Coronary artery (tissue), 2 donors: Measurements from ENCODE around the gene BRD9.
"Not testable (repeated sequence)": the region's sequence is repeated elsewhere in the genome, so short reads cannot be mapped to it uniquely, and the experiment has no call there.

Source experiments
- DNase-seq: peaks from one replicate; pipeline ENCODE4 v3.0.0-alpha.2; 2017; ENCODE audit warnings: low spot score
- H3K27ac ChIP-seq, 2 donors: fragments of 200-600 bp; sonication (generic); one replicate each; pipeline ENCODE4 v1.5.1; 2016 to 2019
- H3K4me3 ChIP-seq: fragments of 200-600 bp; sonication (generic); 2 replicates; pipeline ENCODE4 v1.5.1; 2016; ENCODE audit warnings: mild to moderate bottlenecking, moderate library complexity
- TF ChIP-seq, protein P1 (sequence below): fragments of 200-600 bp; sonication (generic); IDR thresholded peaks from one replicate; pipeline ENCODE4 v1.5.1; 2019; ENCODE audit warnings: antibody characterized with exemption

BRD9 gene

DNA sequence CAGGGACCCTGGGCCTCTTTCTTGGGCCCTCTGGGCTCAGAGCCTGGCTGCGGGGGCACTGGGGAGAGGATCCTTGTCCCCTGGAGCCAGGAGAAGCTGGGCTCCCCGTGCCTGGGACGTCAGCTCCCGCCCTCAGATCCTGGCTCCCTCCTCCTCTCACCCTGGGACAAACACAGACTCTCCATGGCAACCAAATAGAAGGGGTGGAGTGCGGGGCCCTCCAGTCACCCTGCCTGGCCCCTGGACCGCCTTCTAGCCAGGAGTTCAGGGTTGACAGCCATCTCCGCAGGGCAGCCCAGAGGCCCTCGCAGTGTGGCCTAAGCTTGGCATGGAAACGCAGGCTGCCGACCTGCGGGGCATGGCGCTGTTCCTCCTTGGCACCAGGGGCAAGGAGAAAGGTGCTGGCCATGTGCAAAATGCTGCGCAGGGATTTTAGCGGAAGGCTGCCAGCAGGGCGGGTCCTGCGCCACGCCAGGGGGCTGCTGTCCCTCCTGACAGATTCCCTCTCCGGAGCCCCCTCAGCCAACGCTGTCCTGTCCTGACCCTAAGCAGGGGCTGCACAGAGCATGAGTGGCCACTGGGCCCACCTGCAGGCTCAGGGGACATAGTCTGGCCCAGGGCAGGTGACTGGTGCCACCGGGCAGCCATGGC is 42.8 kb downstream of the BRD9 start:
- H3K27ac ChIP-seq = no peak overlapping the region
- TF ChIP-seq, protein P1, sequence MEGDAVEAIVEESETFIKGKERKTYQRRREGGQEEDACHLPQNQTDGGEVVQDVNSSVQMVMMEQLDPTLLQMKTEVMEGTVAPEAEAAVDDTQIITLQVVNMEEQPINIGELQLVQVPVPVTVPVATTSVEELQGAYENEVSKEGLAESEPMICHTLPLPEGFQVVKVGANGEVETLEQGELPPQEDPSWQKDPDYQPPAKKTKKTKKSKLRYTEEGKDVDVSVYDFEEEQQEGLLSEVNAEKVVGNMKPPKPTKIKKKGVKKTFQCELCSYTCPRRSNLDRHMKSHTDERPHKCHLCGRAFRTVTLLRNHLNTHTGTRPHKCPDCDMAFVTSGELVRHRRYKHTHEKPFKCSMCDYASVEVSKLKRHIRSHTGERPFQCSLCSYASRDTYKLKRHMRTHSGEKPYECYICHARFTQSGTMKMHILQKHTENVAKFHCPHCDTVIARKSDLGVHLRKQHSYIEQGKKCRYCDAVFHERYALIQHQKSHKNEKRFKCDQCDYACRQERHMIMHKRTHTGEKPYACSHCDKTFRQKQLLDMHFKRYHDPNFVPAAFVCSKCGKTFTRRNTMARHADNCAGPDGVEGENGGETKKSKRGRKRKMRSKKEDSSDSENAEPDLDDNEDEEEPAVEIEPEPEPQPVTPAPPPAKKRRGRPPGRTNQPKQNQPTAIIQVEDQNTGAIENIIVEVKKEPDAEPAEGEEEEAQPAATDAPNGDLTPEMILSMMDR = no peak
- no peak for DNase-seq
- no peak overlapping the region for H3K4me3 ChIP-seq

DNA sequence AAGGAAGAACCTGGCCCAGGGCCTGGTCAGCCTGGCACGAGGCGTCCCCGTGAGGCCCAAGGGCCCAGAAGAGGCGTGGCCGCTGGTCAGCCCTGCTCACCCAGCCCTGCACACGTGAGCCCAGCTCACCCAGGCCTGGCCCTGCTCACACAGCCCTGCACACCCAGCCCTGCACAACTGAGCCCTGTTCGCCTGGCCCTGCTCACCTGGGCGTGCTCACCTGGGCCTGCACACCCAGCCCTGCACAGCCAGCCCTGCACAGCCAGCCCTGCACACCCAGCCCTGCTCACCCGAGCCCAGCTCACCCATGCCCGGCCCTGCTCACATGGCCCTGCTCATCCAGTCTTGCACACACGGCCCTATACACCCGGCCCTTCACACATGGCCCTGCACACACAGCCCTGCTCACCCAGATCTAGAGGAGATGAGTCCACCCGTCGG is 43.9 kb downstream of the BRD9 start:
- Histone ChIP-seq H3K27ac (no peak overlapping the region), H3K4me3 (no peak overlapping the region)
- no peak for DNase-seq
- TF ChIP-seq, protein P1 = no peak

DNA sequence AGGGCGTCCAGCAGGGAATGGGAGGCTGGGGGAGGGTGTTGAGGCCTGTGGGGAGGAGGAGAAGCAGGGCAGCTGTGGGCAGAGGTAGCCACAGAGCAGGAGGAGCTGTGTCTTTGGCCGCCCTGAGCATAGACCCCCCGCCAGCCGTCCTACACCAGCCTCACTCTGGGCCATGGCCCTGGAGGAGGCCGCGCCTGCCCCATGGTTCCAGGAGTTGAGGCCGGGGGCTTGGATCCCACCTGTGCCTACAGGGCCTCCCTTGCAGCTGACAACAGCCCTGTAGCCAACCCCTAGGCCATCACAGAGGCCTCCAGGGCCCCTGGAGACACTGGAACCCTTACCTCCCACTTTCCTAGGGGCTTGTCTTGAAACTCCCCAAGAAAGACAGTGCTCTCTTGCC is 44.9 kb downstream of the BRD9 start:
- H3K4me3 ChIP-seq, H3K27ac ChIP-seq, DNase-seq: not testable (repeated sequence)

DNA sequence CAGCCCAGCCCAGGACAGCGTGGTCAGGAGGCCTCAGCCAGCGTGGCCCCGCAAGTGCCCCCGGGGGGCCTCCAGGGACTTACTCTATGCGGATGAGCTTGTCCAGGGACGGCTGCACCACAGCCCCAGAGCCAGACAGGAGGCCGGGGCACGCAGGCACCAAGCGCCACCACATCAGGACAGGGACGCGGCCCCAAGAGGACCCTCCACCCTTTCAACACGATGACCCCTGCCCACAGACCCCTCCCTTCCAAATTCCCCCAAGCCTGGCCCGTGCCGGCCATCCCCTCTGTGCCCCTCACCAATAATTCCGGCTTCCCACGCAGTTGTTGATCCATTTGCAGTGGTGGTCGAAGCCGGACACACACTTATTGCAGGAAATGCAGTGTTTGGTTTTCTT is 45.4 kb downstream of the BRD9 start:
- not testable (repeated sequence) for H3K4me3 ChIP-seq, H3K27ac ChIP-seq, DNase-seq

DNA sequence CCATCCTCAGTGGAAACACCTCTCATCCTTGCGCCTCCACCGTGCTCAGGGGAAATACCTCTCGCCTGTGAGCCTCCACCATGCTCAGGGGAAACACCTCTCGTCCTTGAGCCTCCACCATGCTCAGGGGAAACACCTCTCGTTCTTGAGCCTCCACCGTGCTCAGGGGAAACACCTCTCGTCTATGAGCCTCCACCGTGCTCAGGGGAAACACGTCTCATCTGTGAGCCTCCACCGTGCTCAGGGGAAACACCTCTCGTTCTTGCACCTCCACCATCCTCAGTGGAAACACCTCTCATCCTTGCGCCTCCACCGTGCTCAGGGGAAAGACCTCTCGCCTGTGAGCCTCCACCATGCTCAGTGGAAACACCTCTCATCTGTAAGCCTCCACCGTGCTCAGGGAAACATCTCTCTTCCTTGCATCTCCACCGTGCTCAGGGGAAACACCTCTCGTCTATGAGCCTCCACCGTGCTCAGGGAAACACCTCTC is 46.0 kb downstream of the BRD9 start:
- not testable (repeated sequence) for DNase-seq, H3K27ac ChIP-seq, H3K4me3 ChIP-seq

DNA sequence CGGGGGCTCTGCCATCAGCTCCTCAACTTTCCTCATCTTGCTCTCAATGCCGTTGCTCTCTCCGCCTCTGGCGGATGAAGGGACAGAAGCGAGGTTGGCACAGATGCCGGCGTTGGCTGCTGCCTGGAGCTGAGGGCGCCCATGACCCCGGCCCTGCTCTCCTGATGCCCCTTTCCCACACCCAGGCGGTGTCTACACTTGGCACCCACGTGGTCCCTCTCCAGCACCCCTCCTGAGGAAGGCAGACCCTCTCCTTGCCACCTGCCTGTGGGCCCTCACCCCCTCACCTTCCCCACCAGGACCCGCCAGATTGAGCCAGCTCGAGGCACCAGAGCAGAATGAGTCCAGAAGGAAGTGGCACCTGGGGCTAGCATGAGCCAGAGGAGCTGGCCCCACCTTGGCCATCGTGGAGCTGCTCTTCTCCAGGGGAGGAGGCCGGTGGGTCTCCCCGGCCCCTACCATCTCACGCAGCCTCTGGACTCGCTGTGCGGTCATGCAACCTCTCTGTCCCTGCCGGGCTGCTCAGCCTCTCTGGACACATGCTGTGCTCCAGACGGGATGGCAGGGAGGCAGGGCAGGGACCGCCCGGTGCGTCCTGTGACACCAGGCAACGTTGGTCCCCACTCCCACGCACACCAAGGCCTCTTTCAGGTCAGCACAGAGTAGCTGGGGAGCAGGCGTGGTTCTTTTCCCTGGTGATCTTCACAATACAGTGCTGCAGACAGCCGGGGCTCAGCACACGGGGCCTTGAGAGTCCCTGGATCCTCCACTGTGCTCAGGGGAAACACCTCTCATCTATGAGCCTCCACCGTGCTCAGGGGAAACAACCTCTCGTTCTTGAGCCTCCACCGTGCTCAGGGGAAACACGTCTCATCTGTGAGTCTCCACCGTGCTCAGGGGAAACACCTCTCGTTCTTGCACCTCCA is 46.7 kb downstream of the BRD9 start:
- H3K27ac ChIP-seq, DNase-seq, H3K4me3 ChIP-seq: not testable (repeated sequence)

DNA sequence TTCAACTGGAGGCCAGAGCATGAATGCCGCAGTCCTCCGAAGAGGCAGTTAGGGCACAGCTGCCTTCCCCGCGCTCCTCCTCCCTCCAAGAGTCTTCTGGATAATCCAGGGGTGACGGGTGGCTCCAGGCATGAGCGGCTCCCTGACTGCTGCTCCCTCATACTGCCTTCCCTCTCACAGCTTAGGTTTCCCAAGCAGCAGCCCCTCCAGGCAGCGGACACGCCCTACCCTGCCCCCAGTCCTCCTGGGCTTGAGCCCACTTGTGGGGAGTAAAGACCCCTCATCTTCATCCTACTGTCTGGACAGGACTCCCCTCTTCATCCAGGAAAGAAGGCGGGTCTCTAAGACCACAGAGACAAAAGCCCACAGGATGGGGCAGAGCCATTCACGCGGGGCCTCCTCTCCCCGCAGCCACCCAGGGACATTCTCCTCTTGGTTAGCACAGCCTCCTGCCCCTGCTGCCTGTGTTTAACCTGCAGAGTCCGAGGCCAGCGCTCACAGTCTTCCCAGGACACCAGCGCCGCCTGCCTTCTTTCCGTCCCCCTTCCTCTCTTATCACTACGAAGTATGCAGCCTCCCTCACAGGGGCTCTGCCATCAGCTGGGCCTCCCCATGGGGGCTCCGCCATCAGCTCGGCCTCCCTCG is 47.4 kb downstream of the BRD9 start:
- H3K27ac ChIP-seq, DNase-seq, H3K4me3 ChIP-seq: not testable (repeated sequence)

DNA sequence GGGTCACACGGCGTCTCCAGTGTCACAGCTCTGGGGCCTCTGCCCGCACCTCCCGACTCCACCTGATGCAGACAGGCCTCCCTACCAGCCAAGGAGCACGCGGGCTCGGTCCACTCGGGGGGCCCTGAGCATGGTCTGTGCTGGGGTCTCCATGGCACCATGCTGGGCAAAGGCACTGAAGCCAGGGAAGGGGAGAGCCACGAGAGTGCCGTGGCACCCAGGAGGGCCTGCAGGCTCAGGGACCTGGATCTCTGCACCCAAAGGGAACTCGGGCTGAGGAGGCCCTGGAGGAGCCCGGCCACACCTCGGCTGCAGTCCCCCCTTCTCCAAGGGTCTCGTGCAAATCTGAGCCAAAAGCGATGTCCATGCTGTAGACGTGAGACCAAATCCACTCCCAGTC is 48.2 kb downstream of the BRD9 start:
- DNase-seq, H3K4me3 ChIP-seq, H3K27ac ChIP-seq: not testable (repeated sequence)

DNA sequence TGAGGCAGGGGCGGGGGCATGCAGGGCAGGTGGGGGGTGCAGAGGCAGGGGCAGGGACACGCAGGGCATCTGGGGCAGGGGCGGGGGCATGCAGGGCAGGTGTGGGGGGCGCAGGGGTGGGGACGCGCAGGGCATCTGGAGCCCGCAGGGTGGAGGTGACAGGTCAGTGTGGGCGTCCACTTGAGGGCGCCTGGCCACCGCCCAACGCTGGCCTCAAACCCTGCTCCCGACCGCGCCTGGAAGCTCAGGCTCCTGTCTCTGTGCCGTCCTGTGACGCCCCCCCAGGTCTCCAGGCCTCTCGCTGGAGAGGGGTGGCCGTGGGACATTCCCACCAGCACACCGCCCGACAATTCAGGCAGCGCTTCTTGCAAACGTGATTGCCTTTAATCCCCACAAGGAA is 48.7 kb downstream of the BRD9 start:
- not testable (repeated sequence) for DNase-seq, H3K4me3 ChIP-seq, H3K27ac ChIP-seq

DNA sequence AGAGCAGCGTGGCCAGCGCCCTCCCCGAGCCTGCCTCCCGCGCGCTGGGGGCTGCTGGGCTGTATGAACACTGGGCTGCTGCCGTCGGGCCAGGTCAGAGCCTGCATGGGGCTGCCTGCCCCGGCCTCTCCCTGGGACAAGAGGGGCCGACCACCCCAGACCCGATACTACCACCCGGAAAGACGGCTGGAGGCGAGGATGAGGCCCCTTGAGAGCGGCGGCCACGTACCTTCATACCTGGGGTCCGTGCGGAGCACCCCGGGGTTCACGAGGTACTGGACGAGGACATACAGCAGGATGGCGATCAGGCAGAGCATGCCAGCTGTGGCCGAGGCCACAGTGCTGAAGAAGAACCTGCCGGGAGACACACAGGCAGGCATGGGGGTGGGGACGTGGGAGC is 49.2 kb downstream of the BRD9 start:
- not testable (repeated sequence) for H3K4me3 ChIP-seq, H3K27ac ChIP-seq, DNase-seq

DNA sequence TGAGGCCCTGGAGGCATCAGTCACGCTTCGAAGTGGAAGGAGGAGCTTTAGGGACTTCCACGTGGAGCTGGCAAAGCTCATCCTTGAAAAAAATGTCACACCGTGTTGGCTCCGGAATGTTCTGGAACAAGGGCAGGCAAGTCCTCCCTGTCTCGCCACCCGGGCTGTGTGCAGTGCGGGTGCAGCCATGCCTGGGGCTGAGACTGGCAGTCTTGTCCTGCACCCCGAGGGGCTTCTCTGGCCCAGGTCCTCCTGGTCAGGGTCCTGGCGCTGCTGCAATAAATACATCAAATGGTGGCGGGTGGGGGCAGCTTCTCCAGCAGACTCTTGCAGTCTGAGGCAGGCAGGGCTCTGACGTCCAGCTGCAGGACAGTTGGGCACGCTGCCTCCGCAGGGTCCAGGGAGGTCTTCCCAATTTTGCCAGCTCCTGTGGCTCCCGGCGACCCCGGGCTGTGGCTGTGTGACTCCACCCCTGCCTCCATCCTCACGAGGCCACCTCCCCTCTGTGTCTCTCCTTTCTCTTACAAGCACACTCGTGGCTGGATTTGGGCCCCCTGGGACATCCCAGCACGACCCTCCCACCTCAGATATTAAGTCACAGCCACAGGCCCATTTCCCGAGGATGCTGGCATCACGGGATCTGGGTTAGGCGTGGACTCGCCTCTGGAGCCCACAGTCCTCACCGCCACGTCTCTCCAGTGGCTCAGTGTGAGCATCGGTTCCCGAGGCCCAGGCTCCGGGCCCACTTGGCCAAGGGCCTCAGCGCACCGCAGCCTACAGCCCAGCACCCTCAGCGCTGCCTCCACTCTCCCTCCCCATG is 50.0 kb downstream of the BRD9 start:
- H3K4me3 ChIP-seq, DNase-seq, H3K27ac ChIP-seq: not testable (repeated sequence)

DNA sequence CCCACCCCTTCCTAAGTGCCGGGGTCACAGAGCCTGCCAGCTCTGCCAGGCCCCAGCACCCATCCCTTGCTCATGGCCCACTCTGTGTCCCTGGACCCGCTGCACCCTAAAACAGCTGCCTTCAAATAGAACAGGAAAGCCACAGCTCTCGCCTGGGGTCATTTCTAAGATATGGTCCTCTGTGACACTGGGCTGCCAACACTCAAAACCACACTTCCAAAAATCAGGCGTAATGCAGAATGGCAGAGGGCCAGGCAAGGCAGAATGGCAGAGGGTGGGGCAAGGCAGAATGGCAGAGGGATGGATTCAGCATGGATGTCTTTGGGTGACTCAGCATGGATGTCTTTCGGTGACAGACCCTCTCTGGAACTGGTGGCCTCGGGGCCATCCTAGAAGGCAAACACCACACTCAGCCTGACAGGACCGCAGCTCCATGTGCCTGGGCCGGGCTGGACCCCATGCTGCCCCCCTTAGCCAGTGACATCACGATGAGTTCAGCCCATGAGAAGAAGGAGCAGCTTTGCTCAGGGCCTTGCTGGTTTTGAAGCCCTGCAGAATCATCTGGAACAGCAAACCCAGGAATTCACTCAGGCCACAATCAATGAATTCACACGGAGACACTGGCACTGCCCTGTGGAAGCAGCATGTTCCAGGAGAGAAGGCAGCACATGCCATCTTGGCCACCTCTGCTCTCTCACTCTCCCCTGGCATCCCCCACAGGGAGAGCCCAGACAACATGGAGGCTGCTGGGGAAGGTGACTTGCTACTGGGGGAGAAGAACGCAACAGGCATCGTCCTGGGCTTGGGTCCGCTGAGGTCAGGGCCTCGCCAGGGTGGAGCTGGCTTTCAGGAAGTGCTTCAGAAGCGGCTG is 50.8 kb downstream of the BRD9 start:
- H3K27ac ChIP-seq, DNase-seq, H3K4me3 ChIP-seq: not testable (repeated sequence)

DNA sequence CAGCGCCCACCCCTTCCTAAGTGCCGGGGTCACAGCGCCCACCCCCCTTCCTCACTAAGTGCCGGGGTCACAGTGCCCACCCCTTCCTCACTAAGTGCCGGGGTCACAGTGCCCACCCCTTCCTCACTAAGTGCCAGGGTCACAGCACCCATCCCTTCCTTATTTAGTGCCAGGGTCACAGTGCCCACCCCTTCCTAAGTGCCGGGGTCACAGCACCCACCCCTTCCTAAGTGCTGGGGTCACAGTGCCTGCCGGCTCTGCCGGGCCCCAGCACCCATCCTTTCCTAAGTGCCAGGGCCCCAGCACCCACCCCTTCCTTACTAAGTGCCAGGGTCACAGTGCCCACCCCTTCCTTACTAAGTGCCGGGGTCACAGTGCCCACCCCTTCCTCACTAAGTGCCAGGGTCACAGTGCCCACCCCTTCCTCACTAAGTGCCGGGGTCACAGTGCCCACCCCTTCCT is 51.6 kb downstream of the BRD9 start:
- not testable (repeated sequence) for DNase-seq, H3K27ac ChIP-seq, H3K4me3 ChIP-seq

DNA sequence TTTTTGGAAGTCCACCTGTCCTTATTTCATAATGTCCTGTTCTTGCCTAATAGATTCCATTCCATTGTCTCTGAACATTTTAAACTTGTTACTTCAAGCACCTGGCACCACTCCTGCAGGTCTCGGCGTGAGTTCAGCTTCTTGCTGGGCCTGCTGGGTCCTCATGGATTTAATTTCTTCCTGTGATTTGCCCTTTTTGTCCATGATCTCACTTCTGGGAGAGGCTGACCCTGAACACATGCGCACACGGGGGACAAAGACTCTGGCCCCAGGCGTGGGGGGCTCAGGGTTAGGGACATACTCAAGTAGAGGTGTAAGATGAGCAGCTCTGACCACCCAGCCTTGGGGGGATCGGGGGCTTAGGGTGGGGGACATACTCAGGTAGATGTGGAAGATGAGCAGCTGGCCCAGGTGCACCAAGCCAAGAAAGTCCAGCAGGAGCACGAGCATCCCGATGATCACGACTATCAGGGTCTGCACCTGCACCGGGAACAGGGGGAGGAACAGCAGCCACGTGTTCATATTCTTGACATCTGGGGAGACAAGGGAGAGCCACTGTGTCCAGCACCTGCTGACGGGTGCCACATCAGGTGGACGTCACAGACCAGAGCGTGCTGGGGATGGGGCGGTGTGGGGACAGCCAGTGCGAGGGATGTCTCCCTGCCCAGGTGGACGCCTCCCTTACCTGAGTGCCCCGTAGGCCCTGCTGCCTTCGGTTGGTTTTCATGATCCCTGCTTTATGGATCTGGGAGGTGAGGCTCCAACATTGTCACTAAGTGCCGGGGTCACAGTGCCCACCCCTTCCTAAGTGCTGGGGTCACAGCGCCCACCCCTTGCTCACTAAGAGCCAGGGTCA is 52.3 kb downstream of the BRD9 start:
- peak; percentile 74 for DNase-seq
- not testable (repeated sequence) for H3K27ac ChIP-seq, H3K4me3 ChIP-seq
